ENCODE data around the gene PACRG.

DNA sequence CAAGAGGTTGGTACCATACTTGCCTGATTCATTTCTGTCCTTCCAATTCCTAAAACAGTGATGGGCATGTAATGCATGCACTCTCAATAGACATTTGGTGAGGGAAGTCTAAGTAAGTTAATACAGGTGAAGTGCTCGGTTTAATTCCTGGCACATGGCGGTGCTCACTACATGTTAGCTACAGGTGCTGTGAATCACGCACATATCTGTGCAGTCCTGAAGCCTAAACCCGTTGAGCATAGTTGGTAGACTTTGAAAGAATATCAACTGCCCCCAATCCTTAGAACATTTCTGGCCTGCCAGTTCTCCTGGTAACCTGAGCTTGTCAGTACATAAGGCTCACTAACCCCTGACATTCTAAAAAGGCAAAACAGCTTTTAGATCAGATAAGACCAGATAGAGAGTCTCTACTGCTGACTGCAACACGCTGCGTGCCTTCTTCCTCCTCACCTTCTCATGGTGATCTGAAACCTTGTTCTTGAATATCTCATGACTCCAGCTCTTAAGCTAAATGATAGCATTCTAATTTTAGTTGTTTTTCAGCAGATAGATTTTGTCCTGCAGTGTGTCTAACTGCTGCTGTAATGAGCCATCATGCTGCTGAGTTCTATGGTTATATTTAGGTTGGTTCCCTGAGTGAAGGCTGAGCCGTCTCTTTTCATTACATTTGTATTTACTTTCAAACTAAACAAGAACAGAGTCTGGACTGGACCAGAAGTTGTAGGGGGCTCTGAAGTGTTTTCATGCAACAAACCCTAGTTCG is 358.3 kb downstream of the PACRG start:
- TF ChIP-seq, protein P1, sequence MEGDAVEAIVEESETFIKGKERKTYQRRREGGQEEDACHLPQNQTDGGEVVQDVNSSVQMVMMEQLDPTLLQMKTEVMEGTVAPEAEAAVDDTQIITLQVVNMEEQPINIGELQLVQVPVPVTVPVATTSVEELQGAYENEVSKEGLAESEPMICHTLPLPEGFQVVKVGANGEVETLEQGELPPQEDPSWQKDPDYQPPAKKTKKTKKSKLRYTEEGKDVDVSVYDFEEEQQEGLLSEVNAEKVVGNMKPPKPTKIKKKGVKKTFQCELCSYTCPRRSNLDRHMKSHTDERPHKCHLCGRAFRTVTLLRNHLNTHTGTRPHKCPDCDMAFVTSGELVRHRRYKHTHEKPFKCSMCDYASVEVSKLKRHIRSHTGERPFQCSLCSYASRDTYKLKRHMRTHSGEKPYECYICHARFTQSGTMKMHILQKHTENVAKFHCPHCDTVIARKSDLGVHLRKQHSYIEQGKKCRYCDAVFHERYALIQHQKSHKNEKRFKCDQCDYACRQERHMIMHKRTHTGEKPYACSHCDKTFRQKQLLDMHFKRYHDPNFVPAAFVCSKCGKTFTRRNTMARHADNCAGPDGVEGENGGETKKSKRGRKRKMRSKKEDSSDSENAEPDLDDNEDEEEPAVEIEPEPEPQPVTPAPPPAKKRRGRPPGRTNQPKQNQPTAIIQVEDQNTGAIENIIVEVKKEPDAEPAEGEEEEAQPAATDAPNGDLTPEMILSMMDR (IDR thresholded peaks at IDR 0.05), result no peak
- TF ChIP-seq POLR2A (IDR thresholded peaks at IDR 0.05), result no peak

All from testis (tissue), 2 donors.